Thyroid gland (tissue), 4 donors: Measurements from ENCODE around the gene RBMX2.

Experiments used
- POLR2A ChIP-seq, 2 donors: fragments of 450-650 bp; IDR thresholded peaks; one replicate each; pipeline ENCODE4 v1.6.1; 2017; ENCODE audit warnings: antibody characterized with exemption in 2 of 2, mild to moderate bottlenecking in 2 of 2, moderate library complexity in 1 of 2
- TF ChIP-seq, protein P1 (sequence below), 6 experiments: fragments of 200-600 bp in 3 of 6; fragments of 450-650 bp in 3 of 6; sonication (generic) in 3 of 6; IDR thresholded peaks; one replicate each; pipeline ENCODE4 v1.5.1; 2016 to 2019; ENCODE audit warnings: antibody characterized with exemption in 6 of 6, mild to moderate bottlenecking in 2 of 6, inconsistent platforms in 1 of 6, moderate library complexity in 1 of 6

- TF ChIP-seq, protein P1, sequence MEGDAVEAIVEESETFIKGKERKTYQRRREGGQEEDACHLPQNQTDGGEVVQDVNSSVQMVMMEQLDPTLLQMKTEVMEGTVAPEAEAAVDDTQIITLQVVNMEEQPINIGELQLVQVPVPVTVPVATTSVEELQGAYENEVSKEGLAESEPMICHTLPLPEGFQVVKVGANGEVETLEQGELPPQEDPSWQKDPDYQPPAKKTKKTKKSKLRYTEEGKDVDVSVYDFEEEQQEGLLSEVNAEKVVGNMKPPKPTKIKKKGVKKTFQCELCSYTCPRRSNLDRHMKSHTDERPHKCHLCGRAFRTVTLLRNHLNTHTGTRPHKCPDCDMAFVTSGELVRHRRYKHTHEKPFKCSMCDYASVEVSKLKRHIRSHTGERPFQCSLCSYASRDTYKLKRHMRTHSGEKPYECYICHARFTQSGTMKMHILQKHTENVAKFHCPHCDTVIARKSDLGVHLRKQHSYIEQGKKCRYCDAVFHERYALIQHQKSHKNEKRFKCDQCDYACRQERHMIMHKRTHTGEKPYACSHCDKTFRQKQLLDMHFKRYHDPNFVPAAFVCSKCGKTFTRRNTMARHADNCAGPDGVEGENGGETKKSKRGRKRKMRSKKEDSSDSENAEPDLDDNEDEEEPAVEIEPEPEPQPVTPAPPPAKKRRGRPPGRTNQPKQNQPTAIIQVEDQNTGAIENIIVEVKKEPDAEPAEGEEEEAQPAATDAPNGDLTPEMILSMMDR (IDR thresholded peaks at IDR 0.05), result no peak
- no peak for TF ChIP-seq POLR2A (IDR thresholded peaks at IDR 0.05)
These were observed 15.4 kb upstream of the RBMX2 start for GRCh38 chrX:130386408-130386808.
